ENCODE results near the gene AXL.

Gene AXL

DNA sequence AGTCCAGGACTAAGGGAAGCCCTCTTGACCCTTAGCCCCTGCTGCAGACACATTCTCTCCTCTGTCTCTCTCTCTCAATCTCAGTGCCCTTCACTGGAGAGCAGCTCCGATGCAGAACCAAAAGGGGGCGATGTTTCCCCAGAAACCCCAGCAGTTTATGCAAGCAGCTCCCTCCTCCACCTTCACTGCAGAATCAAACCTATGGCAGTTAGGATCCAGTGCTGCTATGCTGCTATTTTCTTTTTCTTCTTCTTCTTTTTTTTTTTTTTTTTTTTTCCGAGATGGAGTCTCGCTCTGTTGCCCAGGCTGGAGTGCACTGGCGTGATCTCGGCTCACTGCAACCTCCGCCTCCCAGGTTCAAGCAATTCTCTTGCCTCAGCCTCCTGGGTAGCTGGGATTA is 14.7 kb upstream of the AXL start:
- peak; percentile 97 for TF ChIP-seq RAD21 (IDR thresholded peaks at IDR 0.05; ENCODE audit: low read depth)
- 0 out of 2 replicates have a peak, but pooled peaks have one; percentile 12 for TF ChIP-seq CEBPB (IDR thresholded peaks at IDR 0.05)

DNA sequence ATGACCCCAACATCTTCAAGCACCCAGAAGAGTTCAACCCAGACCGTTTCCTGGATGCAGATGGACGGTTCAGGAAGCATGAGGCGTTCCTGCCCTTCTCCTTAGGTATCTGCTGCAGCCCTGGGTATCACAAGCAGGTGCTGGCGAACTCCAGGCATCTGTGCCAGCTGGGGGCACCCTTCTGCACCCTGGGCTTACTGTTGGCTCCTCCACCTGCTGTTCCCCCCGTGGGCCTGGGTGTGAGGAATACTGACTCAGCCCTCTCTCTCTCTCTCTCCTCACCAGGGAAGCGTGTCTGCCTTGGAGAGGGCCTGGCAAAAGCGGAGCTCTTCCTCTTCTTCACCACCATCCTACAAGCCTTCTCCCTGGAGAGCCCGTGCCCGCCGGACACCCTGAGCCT is 13.0 kb upstream of the AXL start:
- no peak for TF ChIP-seq USF1 (IDR thresholded peaks at IDR 0.05)
- no peak for TF ChIP-seq RAD21 (IDR thresholded peaks at IDR 0.05; ENCODE audit: low read depth)
- TF ChIP-seq TEAD4 (IDR thresholded peaks at IDR 0.05) = no peak
- TF ChIP-seq EGR1 (IDR thresholded peaks at IDR 0.05) = no peak
- TF ChIP-seq TCF12 (IDR thresholded peaks at IDR 0.05; ENCODE audit: low read depth) = no peak
- no peak for TF ChIP-seq CREB1 (IDR thresholded peaks at IDR 0.05; ENCODE audit: low read depth)
- no peak for TF ChIP-seq FOXM1 (IDR thresholded peaks at IDR 0.05; ENCODE audit: borderline replicate concordance, low read depth)
- no peak for TF ChIP-seq YY1 (IDR thresholded peaks at IDR 0.05; ENCODE audit: low read depth)
- TF ChIP-seq EP300 (IDR thresholded peaks at IDR 0.05; ENCODE audit: borderline replicate concordance) = no peak
- no peak for TF ChIP-seq NFIC (IDR thresholded peaks at IDR 0.05)
- no peak for TF ChIP-seq MAX (IDR thresholded peaks at IDR 0.05)
- TF ChIP-seq ZBTB7A (IDR thresholded peaks at IDR 0.05; ENCODE audit: low read depth) = no peak

GRCh38 chr19:41206456-41206855 is 12.6 kb upstream of the AXL start:
- no peak for TF ChIP-seq USF1 (IDR thresholded peaks at IDR 0.05)
- TF ChIP-seq TEAD4 (IDR thresholded peaks at IDR 0.05) = no peak
- TF ChIP-seq EGR1 (IDR thresholded peaks at IDR 0.05) = no peak
- TF ChIP-seq EP300 (IDR thresholded peaks at IDR 0.05; ENCODE audit: borderline replicate concordance) = no peak

DNA sequence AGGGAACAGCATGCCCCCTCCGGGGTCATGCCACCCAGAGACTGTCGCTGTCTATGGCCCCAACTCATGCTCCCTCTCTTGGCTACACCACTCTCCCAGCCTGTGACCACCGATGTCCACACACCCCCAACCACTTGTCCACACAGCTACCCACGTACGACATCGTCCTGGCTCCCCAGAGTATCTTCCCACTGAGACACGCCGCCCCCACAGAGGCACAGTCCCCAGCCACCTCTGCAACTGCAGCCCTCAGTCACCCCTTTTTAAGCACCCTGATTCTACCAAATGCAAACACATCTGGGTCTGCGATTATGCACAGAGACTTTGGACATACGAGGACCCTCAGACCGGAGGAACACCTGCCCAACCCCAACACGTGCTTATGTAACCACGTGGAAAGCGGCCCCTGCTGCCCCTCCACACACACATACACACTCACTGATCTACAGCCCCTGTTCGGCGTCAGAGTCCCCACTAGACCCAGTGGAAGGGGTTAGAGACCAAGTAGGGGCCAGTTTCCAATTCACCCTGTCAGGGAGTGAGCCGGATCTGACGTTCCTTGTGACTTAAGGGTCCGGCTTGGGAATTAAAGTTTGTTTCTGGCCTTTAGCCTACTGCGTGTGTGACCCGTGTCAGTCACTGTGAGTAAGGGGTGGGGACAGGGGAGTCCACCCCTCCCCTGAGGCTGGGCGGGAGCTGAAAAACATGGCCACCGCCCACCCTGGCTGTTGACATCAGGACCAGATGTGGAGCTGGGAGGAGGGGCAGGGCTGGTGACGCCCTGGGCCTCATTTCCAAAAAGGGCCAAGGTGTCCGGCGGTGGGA is 11.9 kb upstream of the AXL start:
- no peak for TF ChIP-seq NFIC (IDR thresholded peaks at IDR 0.05)
- TF ChIP-seq ZBTB7A (IDR thresholded peaks at IDR 0.05; ENCODE audit: low read depth) = no peak
- TF ChIP-seq TEAD4 (IDR thresholded peaks at IDR 0.05) = no peak
- TF ChIP-seq CEBPB (IDR thresholded peaks at IDR 0.05) = no peak
- no peak for TF ChIP-seq YY1 (IDR thresholded peaks at IDR 0.05; ENCODE audit: low read depth)
- TF ChIP-seq REST (IDR thresholded peaks at IDR 0.05; ENCODE audit: low read depth) = no peak
- no peak for TF ChIP-seq FOXM1 (IDR thresholded peaks at IDR 0.05; ENCODE audit: borderline replicate concordance, low read depth)
- no peak for TF ChIP-seq RAD21 (IDR thresholded peaks at IDR 0.05; ENCODE audit: low read depth)
- TF ChIP-seq CREB1 (IDR thresholded peaks at IDR 0.05; ENCODE audit: low read depth) = no peak
- no peak for TF ChIP-seq MAX (IDR thresholded peaks at IDR 0.05)

DNA sequence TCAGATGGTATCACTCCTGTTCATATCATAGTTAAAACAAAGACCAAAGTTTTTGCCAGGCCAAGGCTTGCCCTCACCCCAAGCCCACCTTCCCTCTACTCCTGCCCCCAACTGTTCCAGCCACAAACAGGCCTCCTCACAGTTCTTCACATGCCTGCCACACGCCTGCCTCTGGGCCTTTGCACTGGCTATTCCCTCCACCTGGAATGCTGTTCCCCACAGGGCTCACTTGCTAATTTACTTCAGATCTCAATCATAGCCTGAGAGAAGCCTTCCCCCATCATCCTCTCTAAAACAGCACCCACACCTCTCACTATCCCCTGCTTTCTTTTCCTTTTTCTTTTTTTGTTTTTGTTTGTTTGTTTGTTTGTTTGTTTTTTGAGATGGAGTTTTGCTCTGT is 4.9 kb upstream of the AXL start:
- TF ChIP-seq TEAD4 (IDR thresholded peaks at IDR 0.05) = no peak

DNA sequence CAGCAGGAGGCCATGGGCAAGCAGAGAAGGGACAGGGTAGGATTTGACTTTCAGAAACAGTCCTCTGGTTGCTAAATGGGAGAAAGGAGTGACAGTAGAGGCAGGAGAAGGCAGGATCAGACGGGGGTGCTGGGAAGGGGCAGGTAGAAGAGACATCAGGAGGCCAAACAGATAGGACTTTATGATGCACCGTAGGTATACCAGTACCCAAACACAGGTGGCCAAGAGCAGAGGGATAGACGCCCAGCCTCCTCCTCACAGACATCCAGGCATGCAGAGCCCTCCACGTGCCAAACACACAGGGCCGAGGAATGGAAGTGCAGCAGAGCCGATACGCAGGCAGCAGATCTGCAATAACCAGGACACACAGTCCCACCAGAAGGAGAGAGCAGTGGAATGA is 1.3 kb upstream of the AXL start:
- TF ChIP-seq CREB1 (IDR thresholded peaks at IDR 0.05; ENCODE audit: low read depth) = no peak
- TF ChIP-seq MAX (IDR thresholded peaks at IDR 0.05) = no peak
- no peak for TF ChIP-seq ZBTB7A (IDR thresholded peaks at IDR 0.05; ENCODE audit: low read depth)
- TF ChIP-seq NFIC (IDR thresholded peaks at IDR 0.05) = no peak
- no peak for TF ChIP-seq YY1 (IDR thresholded peaks at IDR 0.05; ENCODE audit: low read depth)
- no peak for TF ChIP-seq REST (IDR thresholded peaks at IDR 0.05; ENCODE audit: low read depth)
- no peak for TF ChIP-seq RAD21 (IDR thresholded peaks at IDR 0.05; ENCODE audit: low read depth)
- no peak for TF ChIP-seq TAF1 (IDR thresholded peaks at IDR 0.05; ENCODE audit: low read depth)
- no peak for TF ChIP-seq CEBPB (IDR thresholded peaks at IDR 0.05)
- TF ChIP-seq EP300 (IDR thresholded peaks at IDR 0.05; ENCODE audit: borderline replicate concordance) = no peak
- TF ChIP-seq USF1 (IDR thresholded peaks at IDR 0.05) = no peak
- no peak for TF ChIP-seq FOXM1 (IDR thresholded peaks at IDR 0.05; ENCODE audit: borderline replicate concordance, low read depth)
- TF ChIP-seq TCF12 (IDR thresholded peaks at IDR 0.05; ENCODE audit: low read depth) = no peak
